H1 (cell line): ENCODE data around the gene DENND4B. TPM values are rescaled to one million over a fixed set of nuclear protein-coding genes. Genes with fewer than 3 reads are reported as not detected.

Source experiments
- ASH2L ChIP-seq: fragments of 200-600, 300-600 bp; sonication (generic); IDR thresholded peaks from one replicate; pipeline ENCODE4 v1.7.1; 2017; ENCODE audit warnings: low read length
- CBX8 ChIP-seq: fragments of 300-800, 300-1000 bp; sonication (generic); IDR thresholded peaks from 2 replicates; pipeline ENCODE4 v1.7.1; 2016; ENCODE audit warnings: low read depth, low read length, borderline replicate concordance
- CHD1 ChIP-seq: IDR thresholded peaks from 2 replicates; pipeline ENCODE4 v1.6.1; 2012; ENCODE audit warnings: low read depth, low read length, improper control_type of control experiment
- CTBP2 ChIP-seq: IDR thresholded peaks from 2 replicates; pipeline ENCODE4 v1.7.0; 2011; ENCODE audit warnings: borderline replicate concordance, mild to moderate bottlenecking, moderate library complexity, mixed read lengths, low read length; ENCODE audit not compliant: insufficient read depth, insufficient read length
- GABPA ChIP-seq: IDR thresholded peaks from 2 replicates; pipeline ENCODE4 v1.6.1; 2011; ENCODE audit warnings: mild to moderate bottlenecking, low read length, moderate library complexity, borderline replicate concordance; ENCODE audit not compliant: insufficient read depth
- HDAC2 ChIP-seq, 2 experiments: fragments of 300-600 bp in 1 of 2; sonication (generic) in 1 of 2; IDR thresholded peaks; 2 replicates each; pipeline ENCODE4 v1.6.1; 2011 to 2012; ENCODE audit warnings: low read depth in 2 of 2, low read length in 2 of 2, mild to moderate bottlenecking in 2 of 2, moderate library complexity in 2 of 2, borderline replicate concordance in 1 of 2, inconsistent platforms in 1 of 2
- HDAC6 ChIP-seq: IDR thresholded peaks from one replicate; pipeline ENCODE4 v1.7.1; 2012; ENCODE audit warnings: low read depth, mild to moderate bottlenecking, inconsistent platforms, low read length, moderate library complexity
- JUND ChIP-seq: IDR thresholded peaks from 2 replicates; pipeline ENCODE4 v1.6.1; 2011; ENCODE audit warnings: mild to moderate bottlenecking, improper control_type of control experiment, low read length
- KDM4A ChIP-seq: IDR thresholded peaks from one replicate; pipeline ENCODE4 v1.7.1; 2012; ENCODE audit warnings: low read depth, mild to moderate bottlenecking, moderate library complexity, low read length, inconsistent platforms; ENCODE audit not compliant: severe bottlenecking
- KDM5A ChIP-seq: fragments of 200-600 bp; IDR thresholded peaks from 2 replicates; pipeline ENCODE4 v1.7.1; 2012; ENCODE audit warnings: mild to moderate bottlenecking, low read length, inconsistent platforms, mixed read lengths
- MAFK ChIP-seq: IDR thresholded peaks from 2 replicates; pipeline ENCODE4 v1.6.1; 2012; ENCODE audit warnings: low read depth, mild to moderate bottlenecking, improper control_type of control experiment, low read length
- MAX ChIP-seq: IDR thresholded peaks from 2 replicates; pipeline ENCODE4 v1.6.1; 2012; ENCODE audit warnings: inconsistent platforms
- NRF1 ChIP-seq: IDR thresholded peaks from 2 replicates; pipeline ENCODE4 v1.6.1; 2011; ENCODE audit warnings: mild to moderate bottlenecking, low read depth, low read length, improper control_type of control experiment
- POLR2AphosphoS5 ChIP-seq: IDR thresholded peaks from 2 replicates; pipeline ENCODE4 v1.6.1; 2011; ENCODE audit warnings: low read depth, low read length
- POU5F1 ChIP-seq: IDR thresholded peaks from 2 replicates; pipeline ENCODE4 v1.6.1; 2011; ENCODE audit warnings: low read depth, mild to moderate bottlenecking, low read length, moderate library complexity
- RAD21 ChIP-seq, 2 experiments: IDR thresholded peaks in 1 of 2; conservative IDR thresholded peaks in 1 of 2; 2 replicates each; pipeline ENCODE4 v1.6.1; 2011; ENCODE audit warnings: low read depth in 2 of 2, low read length in 2 of 2, improper control_type of control experiment in 1 of 2, inconsistent platforms in 1 of 2, mild to moderate bottlenecking in 1 of 2, moderate library complexity in 1 of 2
- RBBP5 ChIP-seq: IDR thresholded peaks from 2 replicates; pipeline ENCODE4 v1.7.1; 2012; ENCODE audit warnings: low read depth, mild to moderate bottlenecking, inconsistent platforms, low read length, moderate library complexity, borderline replicate concordance
- SP1 ChIP-seq: IDR thresholded peaks from 2 replicates; pipeline ENCODE4 v1.6.1; 2011; ENCODE audit warnings: low read depth, low read length
- TAF1 ChIP-seq: IDR thresholded peaks from 2 replicates; pipeline ENCODE4 v1.6.1; 2011; ENCODE audit warnings: mild to moderate bottlenecking, low read depth, low read length
- TAF7 ChIP-seq: optimal IDR thresholded peaks from 2 replicates; pipeline ENCODE3; 2011; ENCODE audit warnings: low read depth, mild to moderate bottlenecking, inconsistent platforms, low read length, moderate library complexity, borderline replicate concordance
- USF2 ChIP-seq: IDR thresholded peaks from 2 replicates; pipeline ENCODE4 v1.6.1; 2011; ENCODE audit warnings: low read length, improper control_type of control experiment
- ZNF274 ChIP-seq: IDR thresholded peaks from 2 replicates; pipeline ENCODE4 v1.7.0; 2012; ENCODE audit warnings: low read length, borderline replicate concordance; ENCODE audit errors: extremely low read depth
- polyA plus RNA-seq, 7 experiments: library from polyadenylated mRNA; depleted of rRNA in 3 of 7; stranded (reverse) in 5 of 7; unstranded in 2 of 7; fragments of >200 nt in 5 of 7; fragments of 200-250 nt in 2 of 7; gene quantifications; 1 replicate in 5 of 7; 2 replicates in 1 of 7; 4 replicates in 1 of 7; pipeline versions ENCODE4 v1.2.1 to v1.2.3, GENCODE V29; 2011 to 2013; ENCODE audit warnings: missing spikeins in 2 of 7, mixed read lengths in 2 of 7
- total RNA-seq: library from RNA; stranded (reverse); fragmentation: NEBNext Ultra II Directional; extraction: Animal tissue kit (Norgen Biotek cat#: 25700); gene quantifications from 2 replicates; pipeline ENCODE4 v1.2.1, GENCODE V29; 2021

Gene DENND4B
- total and polyA plus RNA-seq, 2 of the 8 experiments (the other 6 are each of a cell fraction or from before 2014, with no cell fraction given) = 45.6 to 61.1 TPM

- TF ChIP-seq USF2 = peak; percentile 90
- TF ChIP-seq GABPA = no peak
- no peak for TF ChIP-seq JUND
- peak in 1 of 2 experiments; percentile 90; a peak in 1 of 4 replicates for TF ChIP-seq HDAC2 (IDR thresholded peaks at IDR 0.05; ENCODE audit: borderline replicate concordance in 1 of 2, low read depth in 2 of 2, low read length in 2 of 2)
- peak; percentile 6 to 11; a peak in 1 of 4 replicates for TF ChIP-seq RAD21 (IDR thresholded peaks at IDR 0.05 in 1 of 2, conservative IDR thresholded peaks at IDR 0.05 in 1 of 2; ENCODE audit: low read depth in 2 of 2, low read length in 2 of 2)
- TF ChIP-seq NRF1 = no peak
- TF ChIP-seq RBBP5 = peak; percentile 74
- TF ChIP-seq CHD1 = no peak
- TF ChIP-seq CTBP2 = no peak
- 0 out of 2 replicates have a peak, but pooled peaks have one; percentile 15 for TF ChIP-seq MAFK
- no peak for TF ChIP-seq ZNF274
- TF ChIP-seq POLR2AphosphoS5 = peak; percentile 93
- TF ChIP-seq KDM5A = no peak; the same call in 1 of the 2 replicates
- peak; percentile 74 for TF ChIP-seq KDM4A
- TF ChIP-seq POU5F1 = no peak
- TF ChIP-seq HDAC6 = no peak
- TF ChIP-seq TAF1 = peak; percentile 87
- peak; percentile 90 for TF ChIP-seq ASH2L
- TF ChIP-seq TAF7 = peak; percentile 76
- TF ChIP-seq MAX = peak; percentile 93
- no peak for TF ChIP-seq CBX8
- peak; percentile 98 for TF ChIP-seq SP1
Measured at GRCh38 chr1:153967107-153967999, 20.8 kb upstream of the DENND4B start, which contains the start of gene CREB3L4 (continued).
